H1 (cell line): ENCODE data around the gene FGF6. TPM values are rescaled to one million over a fixed set of nuclear protein-coding genes. Genes with fewer than 3 reads are reported as not detected.

Source experiments
- CTCF ChIA-PET: fragments of 300-600 bp; sonication (Branson Sonifier 250); formaldehyde crosslinking; loops from one replicate; lab custom pipeline; 2021; ENCODE audit not compliant: partially characterized antibody; lab: Charles Lee
- POLR2A ChIA-PET: fragments of 300-600 bp; sonication (Branson Sonifier 250); formaldehyde crosslinking; loops from one replicate; lab custom pipeline; 2021; ENCODE audit warnings: inconsistent platforms; ENCODE audit not compliant: partially characterized antibody; lab: Charles Lee
- DNase-seq, 2 experiments: peaks; one replicate each; pipeline versions ENCODE4 v3.0.0 to v3.0.0-alpha.2; 2010 to 2022; ENCODE audit warnings: low spot score in 2 of 2, low read depth in 1 of 2, mixed read lengths in 1 of 2
- FAIRE-seq: peaks from 2 replicates; lab custom pipeline; 2011; peaks lifted over from hg19 to GRCh38; lab: Jason Lieb, UNC
- H2AFZ ChIP-seq: 2 replicates; pipeline ENCODE4 v1.8.1; 2012; ENCODE audit warnings: low read length, inconsistent platforms
- H2AK5ac ChIP-seq: 2 replicates; pipeline ENCODE4 v1.6.1; 2013; ENCODE audit warnings: low read depth, low read length
- H2BK120ac ChIP-seq: replicated peaks from 2 replicates; pipeline ENCODE3; 2013; ENCODE audit warnings: low read depth, low read length, inconsistent platforms
- H2BK12ac ChIP-seq: 2 replicates; pipeline ENCODE4 v1.6.1; 2013; ENCODE audit warnings: low read depth, low read length
- H2BK15ac ChIP-seq: 2 replicates; pipeline ENCODE4 v1.6.1; 2013; ENCODE audit warnings: low read length
- H2BK20ac ChIP-seq: 2 replicates; pipeline ENCODE4 v1.6.1; 2013; ENCODE audit warnings: low read length
- H2BK5ac ChIP-seq: 2 replicates; pipeline ENCODE4 v1.6.1; 2013; ENCODE audit warnings: low read depth, low read length
- H3K14ac ChIP-seq: 2 replicates; pipeline ENCODE4 v1.6.1; 2013; ENCODE audit warnings: inconsistent platforms; ENCODE audit not compliant: insufficient read length
- H3K18ac ChIP-seq: 2 replicates; pipeline ENCODE4 v1.6.1; 2013; ENCODE audit warnings: low read length; ENCODE audit errors: extremely low read depth
- H3K23ac ChIP-seq: 2 replicates; pipeline ENCODE4 v1.6.1; 2013; ENCODE audit warnings: inconsistent platforms; ENCODE audit not compliant: insufficient read length
- H3K23me2 ChIP-seq: 2 replicates; pipeline ENCODE4 v1.6.1; 2013; ENCODE audit warnings: low read depth, low read length
- H3K27ac ChIP-seq: 2 replicates; pipeline ENCODE4 v1.6.1; 2011; ENCODE audit warnings: low read depth, low read length, inconsistent platforms
- H3K27me3 ChIP-seq, 4 experiments: replicated peaks in 1 of 4; 1 replicate in 1 of 4; 2 replicates in 3 of 4; pipeline versions ENCODE4 v1.6.1 to v1.8.1; 2011 to 2013; ENCODE audit warnings: low read length in 3 of 4, mild to moderate bottlenecking in 3 of 4, inconsistent platforms in 2 of 4, mixed read lengths in 2 of 4, moderate library complexity in 1 of 4; ENCODE audit not compliant: control insufficient read depth in 3 of 4, insufficient read depth in 3 of 4; ENCODE audit errors: extremely low read depth in 1 of 4
- H3K36me3 ChIP-seq, 4 experiments: 2 replicates each; pipeline versions ENCODE4 v1.6.1 to v1.8.1; 2011 to 2013; ENCODE audit warnings: mild to moderate bottlenecking in 4 of 4, low read length in 3 of 4, moderate library complexity in 2 of 4, control low read depth in 1 of 4, inconsistent platforms in 1 of 4; ENCODE audit not compliant: insufficient read depth in 4 of 4, control insufficient read depth in 2 of 4
- H3K4ac ChIP-seq: replicated peaks from 2 replicates; pipeline ENCODE3; 2013; ENCODE audit warnings: low read length, low read depth, mixed read lengths, inconsistent platforms; ENCODE audit not compliant: insufficient read length
- H3K4me1 ChIP-seq, 4 experiments: replicated peaks in 1 of 4; 1 replicate in 1 of 4; 2 replicates in 3 of 4; pipeline versions ENCODE4 v1.6.1 to v1.8.1; 2011 to 2013; ENCODE audit warnings: low read length in 3 of 4, inconsistent platforms in 2 of 4, mixed read lengths in 1 of 4; ENCODE audit not compliant: insufficient read depth in 4 of 4, control insufficient read depth in 3 of 4
- H3K4me2 ChIP-seq, 2 experiments: 2 replicates each; pipeline versions ENCODE4 v1.6.1 to v1.8.1; 2011 to 2013; ENCODE audit warnings: low read depth in 2 of 2, low read length in 2 of 2, control low read depth in 1 of 2, inconsistent platforms in 1 of 2, mild to moderate bottlenecking in 1 of 2; ENCODE audit not compliant: insufficient read depth in 1 of 2
- H3K4me3 ChIP-seq, 4 experiments: fragments of 200-600, 300-600 bp in 1 of 4; sonication (generic), shearing (Covaris generic), sonication (Bioruptor Twin) in 1 of 4; 2 replicates each; pipeline versions ENCODE4 v1.5.1 to v1.8.1; 2011 to 2016; ENCODE audit warnings: low read length in 4 of 4, low read depth in 3 of 4, control low read depth in 2 of 4, inconsistent platforms in 2 of 4, mild to moderate bottlenecking in 2 of 4, mixed read lengths in 1 of 4, moderate library complexity in 1 of 4; ENCODE audit not compliant: insufficient read depth in 2 of 4; ENCODE audit errors: extremely low read depth in 1 of 4
- H3K56ac ChIP-seq: replicated peaks from 2 replicates; pipeline ENCODE3; 2013; ENCODE audit warnings: low read depth, mild to moderate bottlenecking, mixed read lengths, low read length, inconsistent platforms; ENCODE audit not compliant: insufficient read length
- H3K79me1 ChIP-seq: 2 replicates; pipeline ENCODE4 v1.6.1; 2013; ENCODE audit warnings: low read depth, low read length, control low read depth
- H3K79me2 ChIP-seq, 2 experiments: 2 replicates each; pipeline versions ENCODE4 v1.6.1 to v1.8.1; 2012 to 2013; ENCODE audit warnings: low read length in 2 of 2, mild to moderate bottlenecking in 2 of 2, inconsistent platforms in 1 of 2; ENCODE audit not compliant: insufficient read depth in 2 of 2, control insufficient read depth in 1 of 2
- H3K9ac ChIP-seq, 4 experiments: replicated peaks in 1 of 4; 1 replicate in 1 of 4; 2 replicates in 3 of 4; pipeline versions ENCODE4 v1.6.1 to v1.8.1; 2011 to 2013; ENCODE audit warnings: low read depth in 3 of 4, low read length in 3 of 4, control low read depth in 2 of 4, mild to moderate bottlenecking in 2 of 4, moderate library complexity in 2 of 4, inconsistent platforms in 1 of 4; ENCODE audit errors: extremely low read depth in 1 of 4
- H3K9me3 ChIP-seq, 2 experiments: 2 replicates each; pipeline versions ENCODE4 v1.6.1 to v1.8.1; 2012 to 2013; ENCODE audit warnings: mild to moderate bottlenecking in 2 of 2, moderate library complexity in 2 of 2, control low read depth in 1 of 2, inconsistent platforms in 1 of 2, low read depth in 1 of 2, low read length in 1 of 2, mixed read lengths in 1 of 2; ENCODE audit not compliant: insufficient read depth in 2 of 2
- H4K20me1 ChIP-seq, 2 experiments: replicated peaks in 1 of 2; 2 replicates each; pipeline versions ENCODE3 to v1.8.1; 2011 to 2013; ENCODE audit warnings: inconsistent platforms in 2 of 2, low read length in 2 of 2, mild to moderate bottlenecking in 1 of 2; ENCODE audit not compliant: insufficient read depth in 2 of 2, control insufficient read depth in 1 of 2
- H4K5ac ChIP-seq: 2 replicates; pipeline ENCODE4 v1.6.1; 2013; ENCODE audit warnings: low read length, low read depth, mixed read lengths, inconsistent platforms; ENCODE audit not compliant: insufficient read length
- H4K8ac ChIP-seq: 2 replicates; pipeline ENCODE4 v1.8.0; 2013; ENCODE audit warnings: mild to moderate bottlenecking, moderate library complexity, low read length, inconsistent platforms; ENCODE audit not compliant: insufficient read depth; ENCODE audit errors: extremely low read depth
- H4K91ac ChIP-seq: replicated peaks from 2 replicates; pipeline ENCODE3; 2013; ENCODE audit warnings: low read length, mixed read lengths, inconsistent platforms; ENCODE audit not compliant: insufficient read length
- ATF2 ChIP-seq: IDR thresholded peaks from 2 replicates; pipeline ENCODE4 v1.6.1; 2012; ENCODE audit warnings: low read length, inconsistent platforms
- CHD2 ChIP-seq: IDR thresholded peaks from 2 replicates; pipeline ENCODE4 v1.6.1; 2012; ENCODE audit warnings: low read length, improper control_type of control experiment
- KDM1A ChIP-seq: fragments of 200-600, 300-600 bp; sonication (generic); IDR thresholded peaks from 2 replicates; pipeline ENCODE4 v1.7.1; 2016; ENCODE audit warnings: mild to moderate bottlenecking, low read length, borderline replicate concordance
- POU5F1 ChIP-seq: IDR thresholded peaks from 2 replicates; pipeline ENCODE4 v1.6.1; 2011; ENCODE audit warnings: low read depth, mild to moderate bottlenecking, low read length, moderate library complexity
- RBBP5 ChIP-seq: IDR thresholded peaks from 2 replicates; pipeline ENCODE4 v1.7.1; 2012; ENCODE audit warnings: low read depth, mild to moderate bottlenecking, inconsistent platforms, low read length, moderate library complexity, borderline replicate concordance
- SIN3A ChIP-seq, 2 experiments: IDR thresholded peaks in 1 of 2; conservative IDR thresholded peaks in 1 of 2; 2 replicates each; pipeline ENCODE4 v1.6.1; 2011 to 2012; ENCODE audit warnings: low read length in 2 of 2, improper control_type of control experiment in 1 of 2, low read depth in 1 of 2, mild to moderate bottlenecking in 1 of 2
- TAF1 ChIP-seq: IDR thresholded peaks from 2 replicates; pipeline ENCODE4 v1.6.1; 2011; ENCODE audit warnings: mild to moderate bottlenecking, low read depth, low read length
- TAF7 ChIP-seq: optimal IDR thresholded peaks from 2 replicates; pipeline ENCODE3; 2011; ENCODE audit warnings: low read depth, mild to moderate bottlenecking, inconsistent platforms, low read length, moderate library complexity, borderline replicate concordance
- WGBS, 2 experiments: shearing (Covaris generic) in 1 of 2; methylation state at CpG; one replicate each; pipeline versions ENCODE4 v1.1.6 to v1.1.7; 2013 to 2015; ENCODE audit warnings: low lambda C conversion rate in 2 of 2, mixed read lengths in 2 of 2, inconsistent platforms in 1 of 2, low coverage in 1 of 2, missing lambda C conversion rate in 1 of 2; ENCODE audit not compliant: insufficient replicate concordance in 2 of 2, insufficient coverage in 1 of 2, insufficient read length in 1 of 2; ENCODE audit errors: extremely low coverage in 1 of 2, missing lambda C conversion rate in 1 of 2; 5-methylcytosine and 5-hydroxymethylcytosine counted together
- polyA plus RNA-seq, 7 experiments: library from polyadenylated mRNA; depleted of rRNA in 3 of 7; stranded (reverse) in 5 of 7; unstranded in 2 of 7; fragments of >200 nt in 5 of 7; fragments of 200-250 nt in 2 of 7; gene quantifications; 1 replicate in 5 of 7; 2 replicates in 1 of 7; 4 replicates in 1 of 7; pipeline versions ENCODE4 v1.2.1 to v1.2.3, GENCODE V29; 2011 to 2013; ENCODE audit warnings: missing spikeins in 2 of 7, mixed read lengths in 2 of 7
- total RNA-seq: library from RNA; stranded (reverse); fragmentation: NEBNext Ultra II Directional; extraction: Animal tissue kit (Norgen Biotek cat#: 25700); gene quantifications from 2 replicates; pipeline ENCODE4 v1.2.1, GENCODE V29; 2021
- TF ChIP-seq, protein P1 (sequence below), 3 experiments: IDR thresholded peaks; 1 replicate in 2 of 3; 2 replicates in 1 of 3; pipeline versions ENCODE4 v1.5.1 to v1.6.1; 2011; ENCODE audit warnings: low read length in 3 of 3, mild to moderate bottlenecking in 3 of 3, inconsistent platforms in 2 of 3, low read depth in 1 of 3, moderate library complexity in 1 of 3; ENCODE audit not compliant: insufficient read depth in 1 of 3; ENCODE audit errors: control extremely low read depth in 1 of 3

Gene FGF6
- total and polyA plus RNA-seq, 2 of the 8 experiments (the other 6 are each of a cell fraction or from before 2014, with no cell fraction given), result not detected

DNA sequence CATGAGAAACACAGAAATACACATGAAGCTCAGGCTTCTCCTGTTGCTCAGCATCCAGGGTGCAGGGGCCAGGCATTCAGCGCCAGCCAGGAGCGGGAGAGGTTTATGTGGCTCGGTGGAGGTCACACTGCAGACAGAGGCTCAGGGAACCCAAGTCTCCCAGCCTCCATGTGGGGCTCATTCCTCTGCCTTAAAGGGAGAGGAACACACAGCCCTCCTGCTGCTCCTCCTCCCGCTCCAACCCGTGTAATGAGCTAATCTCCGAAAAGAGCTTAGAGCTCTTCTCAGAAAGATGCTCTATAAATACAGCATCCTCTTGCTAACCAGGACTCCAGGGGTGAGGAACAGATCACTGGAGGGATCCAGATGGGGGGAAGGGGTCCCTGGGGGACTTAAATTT lies 28.2 kb downstream of the FGF6 start:
- CTCF ChIA-PET, result interaction anchor here (0.9 to 1.9 kb wide), 7 partner anchors 15 to 534 kb away, joined by 3 to 8 read pairs (median 4); no protein-coding TSS in a partner anchor
- Histone ChIP-seq H2AFZ (peak overlapping the region; percentile 26), H3K4me2 (no peak overlapping the region)
- TF ChIP-seq, protein P1, sequence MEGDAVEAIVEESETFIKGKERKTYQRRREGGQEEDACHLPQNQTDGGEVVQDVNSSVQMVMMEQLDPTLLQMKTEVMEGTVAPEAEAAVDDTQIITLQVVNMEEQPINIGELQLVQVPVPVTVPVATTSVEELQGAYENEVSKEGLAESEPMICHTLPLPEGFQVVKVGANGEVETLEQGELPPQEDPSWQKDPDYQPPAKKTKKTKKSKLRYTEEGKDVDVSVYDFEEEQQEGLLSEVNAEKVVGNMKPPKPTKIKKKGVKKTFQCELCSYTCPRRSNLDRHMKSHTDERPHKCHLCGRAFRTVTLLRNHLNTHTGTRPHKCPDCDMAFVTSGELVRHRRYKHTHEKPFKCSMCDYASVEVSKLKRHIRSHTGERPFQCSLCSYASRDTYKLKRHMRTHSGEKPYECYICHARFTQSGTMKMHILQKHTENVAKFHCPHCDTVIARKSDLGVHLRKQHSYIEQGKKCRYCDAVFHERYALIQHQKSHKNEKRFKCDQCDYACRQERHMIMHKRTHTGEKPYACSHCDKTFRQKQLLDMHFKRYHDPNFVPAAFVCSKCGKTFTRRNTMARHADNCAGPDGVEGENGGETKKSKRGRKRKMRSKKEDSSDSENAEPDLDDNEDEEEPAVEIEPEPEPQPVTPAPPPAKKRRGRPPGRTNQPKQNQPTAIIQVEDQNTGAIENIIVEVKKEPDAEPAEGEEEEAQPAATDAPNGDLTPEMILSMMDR (IDR thresholded peaks at IDR 0.05; ENCODE audit: control extremely low read depth in 1 of 3, insufficient read depth in 1 of 3, low read depth in 1 of 3, low read length in 3 of 3), result no peak
- TF ChIP-seq RBBP5, result no peak
- no peak for TF ChIP-seq ATF2
- no peak for TF ChIP-seq POU5F1
- TF ChIP-seq SIN3A (conservative IDR thresholded peaks at IDR 0.05 in 1 of 2, IDR thresholded peaks at IDR 0.05 in 1 of 2; ENCODE audit: low read depth in 1 of 2, low read length in 2 of 2), result no peak
- no peak for TF ChIP-seq KDM1A
- TF ChIP-seq CHD2, result no peak
- no peak for TF ChIP-seq TAF1
- no peak for TF ChIP-seq TAF7

More for the DNA sequence above, 28.2 kb downstream of the FGF6 start:
- Histone ChIP-seq H2BK5ac (no peak overlapping the region), H3K79me1 (no peaks in the 10 kb centered on the region), H3K27ac (no peak overlapping the region), H3K56ac (no peak overlapping the region), H2AK5ac (no peak overlapping the region), H4K91ac (no peak overlapping the region), H3K27me3 (no peaks in the 10 kb centered on the region), H3K9me3 (no peaks in the 10 kb centered on the region), H3K14ac (no peak overlapping the region), H3K4me1 (peaks cover 0 to 6% (median 2%) of the 10 kb centered on the region in 4 experiments; a peak in 3 of 7 replicates), H3K23ac (no peak overlapping the region), H2BK15ac (no peak overlapping the region), H4K20me1 (no peaks in the 10 kb centered on the region), H3K36me3 (no peaks in the 10 kb centered on the region), H2BK20ac (no peak overlapping the region), H2BK12ac (no peak overlapping the region), H3K79me2 (no peaks in the 10 kb centered on the region), H3K18ac (no peak overlapping the region), H3K4me3 (no peak overlapping the region), H3K9ac (no peak overlapping the region), H2BK120ac (no peak overlapping the region), H3K23me2 (no peaks in the 10 kb centered on the region), H3K4ac (no peak overlapping the region), H4K8ac (no peak overlapping the region; the same call in none of the 2 replicates), H4K5ac (no peak overlapping the region)
- FAIRE-seq (no peak), DNase-seq (no peak)
- WGBS, 2 experiments, result 75% methylated on average over 6 of the region's 6 CpGs; no CpG with 5 or more reads in 1 of the 2 experiments
- POLR2A ChIA-PET, result interaction anchor here (0.6 to 1.5 kb wide), 2 partner anchors 13 to 39 kb away, joined by 3 read pairs; no protein-coding TSS in a partner anchor
